ENCODE measurements around the gene SRSF6.
A peak's percentile ranks its signal among the peaks of the same experiment; 100 is the strongest.
"Not testable (repeated sequence)": the region's sequence is repeated elsewhere in the genome, so short reads cannot be mapped to it uniquely, and the experiment has no call there.

Gene SRSF6

DNA sequence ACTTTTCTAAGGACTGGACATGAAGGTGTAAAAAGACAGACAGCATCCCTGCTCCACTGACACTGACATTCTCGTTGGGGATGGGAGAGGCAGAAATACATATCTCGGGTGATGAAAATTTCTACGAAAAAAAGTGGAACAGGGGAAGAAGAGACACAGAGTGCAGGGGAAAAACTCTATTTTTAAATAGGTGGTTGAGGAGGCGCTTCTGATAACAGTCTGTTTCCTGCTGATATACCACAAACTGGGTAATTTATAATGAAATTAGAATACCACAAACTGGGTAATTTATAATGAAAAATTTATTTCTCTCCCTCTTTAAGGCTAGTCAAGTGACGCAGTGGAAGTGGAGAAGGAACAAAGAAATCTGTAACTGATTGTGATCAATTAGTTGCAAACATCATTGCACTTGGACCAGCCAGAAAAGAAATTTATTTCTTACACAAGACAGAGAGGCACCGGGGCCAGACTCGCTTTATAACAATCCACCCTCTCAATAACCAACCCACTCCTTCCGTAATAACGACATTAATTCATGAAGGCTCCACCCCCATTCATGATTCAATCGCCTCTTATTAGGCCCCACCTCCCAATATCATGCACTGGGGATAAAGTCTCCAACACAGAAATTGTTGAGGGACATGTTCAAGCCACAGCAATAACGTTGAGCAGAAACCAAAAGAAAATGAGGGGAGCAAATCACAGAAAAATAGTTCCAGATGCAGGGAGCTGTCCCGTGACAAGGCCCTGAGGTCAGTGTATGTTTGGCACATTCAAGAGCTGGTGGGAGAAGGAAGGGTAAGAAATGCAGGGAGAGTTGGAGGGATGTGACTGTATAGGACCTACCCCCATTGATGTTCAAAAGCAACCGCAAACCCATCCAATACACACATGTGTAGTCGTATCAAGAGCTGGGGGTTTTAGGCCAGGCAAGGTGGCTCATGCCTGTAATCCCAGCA lies 6.6 kb upstream of the SRSF6 start:
- DNase-seq = no peak

DNA sequence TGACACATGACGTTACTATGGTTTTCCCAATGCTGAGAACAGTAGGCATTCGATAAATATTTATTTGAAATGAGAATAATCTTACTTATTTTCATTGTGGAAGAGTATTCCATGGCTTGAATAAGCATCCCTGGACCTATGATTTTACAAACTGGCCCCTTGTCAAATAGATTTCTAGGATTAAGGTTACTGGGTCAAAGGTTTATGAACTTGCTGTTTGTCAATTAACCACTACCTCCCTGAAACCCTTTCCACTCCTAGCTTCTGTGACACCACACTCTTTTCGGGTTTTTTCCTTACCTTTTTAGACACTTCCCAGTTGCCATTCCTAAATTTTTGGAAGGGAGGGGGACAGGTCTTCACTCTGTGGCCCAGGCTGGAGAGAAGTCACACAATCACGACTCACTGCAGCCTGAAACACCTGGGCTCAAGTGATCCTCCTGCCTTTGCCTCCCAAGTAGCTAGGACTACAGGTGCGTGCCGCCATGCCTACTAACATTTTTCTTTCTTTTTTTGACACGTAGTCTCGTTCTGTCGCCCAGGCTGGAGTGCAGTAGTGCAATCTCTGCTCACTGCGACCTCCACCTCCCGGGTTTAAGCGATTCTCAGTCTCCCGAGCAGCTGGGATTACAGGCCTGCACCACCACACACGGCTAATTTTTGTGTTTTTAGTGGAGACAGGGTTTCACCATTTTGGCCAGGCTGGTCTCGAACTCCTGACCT lies 5.1 kb upstream of the SRSF6 start:
- DNase-seq = no peak

DNA sequence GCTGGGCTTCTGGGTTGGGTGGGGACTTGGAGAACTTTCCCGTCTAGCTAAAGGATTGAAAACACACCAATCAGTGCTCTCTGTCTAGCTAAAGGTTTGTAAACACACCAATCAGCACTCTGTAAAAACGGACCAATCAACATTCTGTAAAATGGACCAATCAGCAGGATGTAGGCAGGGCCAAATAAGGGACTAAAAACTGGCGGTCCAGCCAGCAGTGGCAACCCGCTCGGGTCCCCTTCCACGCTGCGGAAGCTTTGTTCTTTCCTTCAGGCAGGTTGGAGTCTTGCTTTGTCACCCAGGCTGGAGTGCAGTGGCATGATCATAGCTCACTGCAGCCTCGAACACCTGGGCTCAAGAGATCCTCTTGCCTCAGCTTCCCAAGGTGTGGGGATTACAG lies 1.4 kb upstream of the SRSF6 start:
- DNase-seq = not testable (repeated sequence)

DNA sequence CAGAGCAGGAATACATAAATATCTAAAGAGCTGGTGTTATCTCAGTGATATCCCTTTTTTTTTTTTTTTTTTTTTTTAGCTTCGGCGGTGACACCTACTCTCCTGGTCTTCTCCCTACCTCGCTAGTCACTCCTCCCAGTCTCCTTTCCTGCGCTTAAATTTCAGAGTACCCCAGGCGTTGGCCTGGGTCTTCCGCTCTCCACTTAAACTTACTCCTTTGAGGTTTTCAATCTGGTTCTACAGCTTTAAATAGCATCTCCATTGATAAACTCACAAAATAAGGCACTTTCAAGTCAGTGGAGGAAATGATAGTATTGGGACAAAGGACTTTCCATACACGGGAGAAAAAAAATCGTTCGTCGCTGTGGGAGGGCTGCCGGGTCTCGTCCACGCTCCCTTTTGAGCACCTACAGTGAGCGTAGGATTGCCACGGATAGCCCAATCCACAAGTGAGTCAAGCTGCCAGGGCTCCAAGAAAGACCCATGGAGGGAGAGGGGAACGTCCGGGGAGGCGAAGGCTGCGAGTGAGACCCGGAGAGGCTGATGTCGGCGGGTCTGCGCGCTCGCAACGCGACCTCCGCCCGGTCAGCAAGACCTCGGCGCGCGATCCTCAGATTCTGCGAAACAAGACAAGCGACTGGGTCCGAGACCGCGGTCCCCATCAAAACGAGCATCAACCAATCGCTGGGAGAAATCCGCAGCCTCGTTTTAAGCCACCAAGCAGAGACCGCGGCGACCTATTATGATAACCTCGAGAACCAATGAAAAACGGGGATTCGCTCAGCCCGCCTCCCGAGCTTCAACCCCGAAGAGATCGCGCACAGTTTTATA lies 672 bp upstream of the SRSF6 start:
- DNase-seq = peak; percentile 92

DNA sequence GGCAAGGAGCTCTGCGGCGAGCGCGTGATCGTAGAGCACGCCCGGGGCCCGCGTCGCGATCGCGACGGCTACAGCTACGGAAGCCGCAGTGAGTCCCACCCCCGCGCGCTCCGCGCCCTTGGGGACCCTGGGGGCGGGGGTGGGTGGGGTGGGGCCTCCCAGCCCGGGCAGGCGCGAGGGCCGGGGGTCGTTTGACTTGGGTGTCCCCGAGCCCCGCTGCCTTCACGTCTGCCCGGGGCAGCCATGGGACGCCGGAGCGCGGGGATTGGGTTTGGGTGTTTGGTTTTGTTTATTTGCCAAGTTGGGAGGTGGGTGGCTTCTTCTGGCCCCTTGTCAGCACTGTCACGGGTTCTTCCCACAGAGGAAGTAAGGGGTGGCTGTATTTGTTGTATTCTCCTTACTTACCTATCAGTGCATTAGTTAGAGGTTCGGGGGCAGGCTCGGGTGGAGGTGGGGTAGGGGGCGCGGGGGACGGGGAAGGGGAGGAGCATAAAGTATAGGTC lies 777 bp downstream of the SRSF6 start:
- DNase-seq = no peak

DNA sequence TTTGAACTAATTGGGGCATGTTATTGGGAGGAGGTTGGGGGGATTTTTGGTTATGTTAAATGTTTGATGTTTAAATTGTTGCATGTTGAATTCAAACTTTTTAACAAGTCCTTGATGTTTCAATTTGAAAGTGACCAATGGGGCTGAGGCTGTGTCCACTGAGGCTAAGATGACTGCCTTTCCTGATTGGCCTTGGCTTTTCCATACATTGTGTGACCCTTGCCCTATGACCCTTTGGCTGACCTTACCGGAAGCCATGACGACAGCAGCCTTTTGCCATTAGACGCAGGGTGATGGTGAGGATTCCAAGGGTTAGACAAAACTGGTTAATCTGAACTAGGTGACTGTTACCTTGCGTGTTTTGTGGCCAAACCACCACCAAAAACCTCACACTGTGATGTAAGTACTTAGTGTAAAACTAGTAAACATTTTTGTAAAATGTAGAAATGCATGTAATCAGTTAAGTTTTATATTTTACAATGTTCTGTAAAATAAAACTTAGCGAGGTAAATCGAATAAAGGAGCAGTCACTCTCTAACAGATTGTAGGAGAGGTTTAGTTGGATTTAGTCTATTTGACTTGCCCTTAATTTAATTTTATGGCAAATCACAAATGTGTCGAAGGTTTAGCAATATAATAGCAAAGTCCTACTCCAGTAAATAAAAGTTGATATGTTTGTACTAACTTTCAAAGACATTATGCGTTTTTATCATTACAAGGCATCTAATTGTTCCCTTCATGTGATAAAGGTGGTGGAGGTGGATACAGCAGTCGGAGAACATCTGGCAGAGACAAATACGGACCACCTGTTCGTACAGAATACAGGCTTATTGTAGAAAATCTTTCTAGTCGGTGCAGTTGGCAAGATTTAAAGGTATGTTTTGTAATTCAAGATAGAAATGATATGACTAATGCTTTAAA lies 1.6 kb downstream of the SRSF6 start:
- DNase-seq = peak; percentile 53

DNA sequence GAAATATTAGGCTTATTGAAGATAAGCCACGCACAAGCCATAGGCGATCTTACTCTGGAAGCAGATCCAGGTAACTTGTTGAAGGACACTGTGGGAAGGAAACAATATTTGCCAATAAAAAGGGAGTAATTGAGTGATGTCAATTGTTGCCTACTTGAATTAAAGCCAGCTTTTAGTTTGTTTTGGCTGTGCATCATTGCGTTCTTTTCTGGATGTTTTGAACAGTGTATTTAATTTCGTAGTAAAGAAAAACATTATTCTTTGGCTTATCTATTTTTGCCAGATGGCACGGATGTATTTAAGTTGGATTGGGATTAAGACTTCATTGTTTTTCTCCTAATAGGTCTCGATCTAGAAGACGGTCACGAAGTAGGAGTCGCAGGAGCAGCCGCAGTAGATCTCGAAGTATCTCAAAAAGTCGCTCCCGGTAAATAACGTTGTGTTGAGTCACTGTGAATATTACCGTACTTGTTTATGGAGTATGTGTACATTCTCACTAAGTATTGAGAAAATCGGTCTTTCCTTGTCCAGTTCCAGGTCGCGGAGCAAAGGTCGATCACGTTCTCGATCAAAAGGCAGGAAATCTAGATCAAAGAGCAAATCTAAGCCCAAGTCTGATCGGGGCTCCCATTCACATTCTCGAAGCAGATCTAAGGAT lies 2.6 kb downstream of the SRSF6 start:
- no peak for DNase-seq

DNA sequence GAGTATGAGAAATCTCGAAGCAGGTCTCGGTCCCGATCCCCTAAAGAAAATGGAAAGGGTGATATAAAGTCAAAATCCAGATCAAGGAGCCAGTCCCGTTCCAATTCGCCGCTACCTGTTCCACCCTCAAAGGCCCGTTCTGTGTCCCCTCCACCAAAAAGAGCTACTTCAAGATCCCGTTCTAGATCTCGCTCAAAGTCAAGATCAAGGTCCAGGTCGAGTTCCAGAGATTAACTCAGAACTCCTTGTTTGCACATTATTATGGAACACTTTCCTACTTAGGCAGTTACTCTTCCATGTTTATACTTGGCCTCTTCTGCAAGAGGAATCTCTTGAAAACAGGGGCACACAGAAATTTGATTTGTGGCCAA lies 3.1 kb downstream of the SRSF6 start:
- DNase-seq = no peak

DNA sequence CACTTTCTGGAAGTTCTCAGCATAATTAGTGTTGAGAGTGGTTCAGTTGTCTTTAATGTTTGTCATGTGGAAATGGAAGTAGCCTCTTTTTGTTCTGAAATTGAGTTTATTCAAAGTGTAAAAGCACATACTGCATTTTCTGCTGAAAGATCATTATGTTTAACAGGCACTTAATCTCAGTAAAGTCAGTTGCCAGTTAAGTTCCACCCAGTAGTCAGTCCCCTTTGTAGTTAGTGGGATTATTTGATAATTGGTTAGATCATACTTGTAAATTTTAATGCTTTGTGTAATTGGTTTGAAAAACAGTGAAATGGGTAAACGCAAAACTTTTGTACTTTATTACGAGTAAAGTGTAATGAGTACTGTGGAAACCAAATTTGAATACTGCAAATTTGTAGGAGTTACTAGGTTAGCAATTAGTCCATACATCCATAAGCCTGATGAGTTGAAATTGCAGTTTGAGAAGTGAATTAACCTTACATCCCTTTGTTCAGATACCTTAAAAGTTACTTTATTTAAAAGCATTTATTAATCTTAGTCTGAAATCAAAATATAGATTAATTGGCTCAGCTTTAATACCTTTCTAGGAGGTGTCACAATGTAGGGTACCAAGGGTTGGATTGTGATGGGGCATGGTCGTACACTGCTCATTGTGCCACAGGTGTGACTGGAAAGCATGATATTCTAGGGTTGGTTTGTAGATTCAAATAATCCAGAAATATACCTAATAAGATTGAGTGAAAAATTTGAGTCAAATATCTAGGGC lies 4.4 kb downstream of the SRSF6 start:
- DNase-seq = no peak

DNA sequence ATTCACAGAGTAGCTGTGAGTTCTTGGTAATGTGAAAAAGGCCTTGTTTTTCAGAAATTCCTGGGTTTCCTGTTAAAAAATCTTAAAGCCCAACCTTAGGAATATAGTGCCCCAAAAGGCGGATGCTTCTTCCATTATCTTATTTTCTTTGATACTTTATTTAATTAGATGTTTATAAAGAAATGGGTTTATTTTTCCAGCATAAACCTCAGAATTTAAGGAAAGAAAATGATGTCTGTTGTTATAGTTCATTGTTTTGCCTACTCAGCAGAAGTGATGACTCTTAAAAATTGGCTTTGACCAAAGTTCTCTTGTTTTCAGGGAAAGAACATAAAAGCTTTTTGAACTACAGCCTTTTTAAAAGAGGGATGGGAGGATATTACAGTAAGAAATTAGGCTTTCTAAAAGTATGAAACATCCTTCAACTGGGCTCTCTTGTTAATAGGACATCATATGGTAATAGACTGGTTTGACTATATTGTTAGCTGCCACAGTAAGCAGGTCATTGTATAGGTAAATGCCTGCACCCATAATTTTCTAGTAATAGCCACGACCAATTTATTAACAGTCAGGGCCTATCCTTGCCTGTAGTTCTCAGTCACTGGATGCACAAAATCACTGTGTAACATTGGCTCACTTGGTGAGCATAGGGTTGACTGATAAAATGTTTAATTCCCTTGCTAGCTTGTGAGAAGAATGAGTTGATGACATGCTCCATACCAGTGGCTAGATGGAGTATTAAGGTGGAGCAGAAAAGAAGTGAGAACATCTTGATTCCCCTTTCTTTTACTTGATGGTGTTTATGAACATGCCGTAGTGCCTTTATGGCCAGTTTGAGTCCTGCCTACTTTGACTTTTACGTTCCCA lies 5.2 kb downstream of the SRSF6 start:
- no peak for DNase-seq

DNA sequence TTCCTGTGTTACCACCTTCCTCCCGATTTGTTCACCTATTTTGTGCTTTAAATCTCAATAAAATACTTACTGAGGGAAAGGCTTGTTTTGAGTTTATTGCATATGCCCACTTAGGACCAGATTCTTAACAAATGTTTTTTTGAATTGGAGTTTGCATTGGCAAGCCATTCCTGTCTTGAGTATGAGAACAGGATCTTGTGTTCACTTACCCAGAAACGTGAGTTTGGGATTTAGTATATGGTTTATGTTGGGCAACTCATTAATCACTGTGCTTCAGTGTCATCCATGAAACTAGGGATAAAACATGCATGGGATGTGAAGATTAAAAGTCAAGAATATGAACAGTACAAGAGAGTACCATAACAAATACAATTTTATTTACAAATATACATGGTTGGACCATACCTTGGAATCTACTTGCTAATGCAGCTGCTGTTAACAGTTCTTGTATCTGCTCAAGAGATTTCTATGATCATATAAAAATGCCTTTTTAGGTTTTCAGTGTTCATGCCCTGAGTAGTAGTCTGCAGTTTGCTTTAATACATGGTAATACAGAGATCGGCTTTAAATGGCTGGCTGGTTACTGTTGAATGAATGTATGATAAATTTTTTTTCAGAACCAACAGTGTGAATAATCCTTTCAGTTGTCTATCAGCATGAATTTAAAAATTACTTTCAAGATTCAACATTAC lies 6.0 kb downstream of the SRSF6 start:
- DNase-seq = no peak

DNA sequence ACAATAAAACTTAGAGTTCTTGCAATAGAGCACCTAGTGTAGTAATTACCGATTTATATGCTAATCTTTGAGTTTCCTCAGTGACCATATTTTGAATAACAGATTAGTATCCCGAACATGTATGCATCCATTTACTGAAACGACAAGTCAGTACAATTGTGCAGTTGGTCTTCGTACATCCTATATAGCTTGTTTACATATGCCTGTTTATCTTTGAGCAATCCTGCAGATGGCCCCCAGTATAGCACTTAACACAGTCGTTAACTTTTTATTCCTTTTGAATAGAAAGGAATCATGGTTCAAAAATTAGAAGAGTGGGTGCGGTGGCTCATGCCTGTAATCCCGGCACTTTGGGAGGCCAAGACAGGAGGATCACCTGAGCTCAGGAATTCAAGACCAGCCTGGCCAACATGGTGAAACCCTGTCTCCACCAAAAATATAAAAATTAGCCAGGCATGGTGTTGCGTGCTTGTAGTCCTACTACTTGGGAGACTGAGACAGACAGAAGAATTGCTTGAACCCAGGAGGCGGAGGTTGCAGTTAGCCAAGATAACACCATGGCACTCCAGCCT lies 6.6 kb downstream of the SRSF6 start:
- no peak for DNase-seq

DNA sequence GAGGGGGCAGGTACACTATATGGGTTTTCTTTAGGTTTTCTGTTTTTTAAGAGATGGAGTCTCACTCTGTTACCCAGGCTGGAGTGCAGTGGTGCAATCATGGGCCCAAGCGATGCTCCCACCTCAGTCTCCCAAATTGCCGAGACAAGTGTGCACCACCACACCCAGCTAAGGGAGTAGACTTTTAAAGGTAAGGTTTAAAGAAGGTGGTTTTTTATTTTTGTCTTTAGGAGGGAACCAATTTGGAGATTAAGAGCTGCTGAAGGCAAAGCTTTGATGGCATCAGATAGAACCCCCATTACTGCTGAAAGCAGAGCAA lies 7.9 kb downstream of the SRSF6 start:
- DNase-seq = no peak

DNA sequence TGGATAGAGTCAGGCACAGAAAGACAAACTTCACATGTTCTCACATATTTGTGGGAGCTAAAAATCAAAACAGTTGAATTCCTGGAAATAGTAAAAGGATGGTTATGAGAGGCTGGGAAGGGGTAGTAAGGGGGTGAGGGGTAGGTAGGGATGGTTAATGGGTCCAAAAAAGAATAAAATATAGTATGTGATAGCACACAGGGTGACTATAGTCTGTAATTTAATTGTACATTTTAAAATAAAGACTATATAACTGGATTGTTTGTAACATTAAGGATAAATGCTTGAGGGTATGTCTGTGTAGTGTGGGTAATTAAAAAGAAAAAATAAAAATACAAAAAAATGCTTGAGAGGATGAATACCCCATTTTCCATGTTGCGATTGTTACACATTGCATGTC lies 9.9 kb downstream of the SRSF6 start:
- DNase-seq = no peak

DNA sequence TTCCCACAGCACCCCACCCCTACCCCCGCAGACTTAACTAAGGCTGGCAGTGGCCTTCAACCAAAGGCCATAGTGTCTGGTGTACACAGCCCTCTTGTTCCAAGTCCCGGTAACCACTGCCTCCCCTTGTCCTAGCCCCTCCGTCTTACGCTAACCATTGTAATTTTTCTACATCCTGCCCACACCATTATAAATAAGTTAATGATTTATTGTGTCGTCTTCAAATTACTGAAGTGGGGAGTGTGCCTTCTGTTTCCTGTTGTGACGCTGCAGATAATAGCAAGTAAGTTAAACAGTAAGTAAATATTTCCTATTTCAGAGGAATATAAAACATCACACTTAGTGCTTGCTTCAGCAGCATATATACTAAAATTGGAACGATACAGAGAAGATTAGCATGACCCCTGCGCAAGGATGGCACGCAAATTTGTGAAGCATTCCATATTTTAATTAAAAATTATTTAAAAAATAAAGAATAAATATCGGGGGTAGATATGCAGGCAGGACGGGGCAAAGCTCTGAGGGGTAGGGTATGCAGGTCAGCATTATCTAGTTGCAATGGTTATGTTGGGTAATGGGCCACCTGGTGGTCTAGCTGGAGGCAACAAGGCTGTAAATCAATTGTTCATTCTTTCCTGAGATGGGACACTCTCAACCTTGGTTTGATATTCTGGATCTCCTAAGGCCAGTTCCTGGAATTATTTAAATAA lies 15.1 kb downstream of the SRSF6 start:
- no peak for DNase-seq

DNA sequence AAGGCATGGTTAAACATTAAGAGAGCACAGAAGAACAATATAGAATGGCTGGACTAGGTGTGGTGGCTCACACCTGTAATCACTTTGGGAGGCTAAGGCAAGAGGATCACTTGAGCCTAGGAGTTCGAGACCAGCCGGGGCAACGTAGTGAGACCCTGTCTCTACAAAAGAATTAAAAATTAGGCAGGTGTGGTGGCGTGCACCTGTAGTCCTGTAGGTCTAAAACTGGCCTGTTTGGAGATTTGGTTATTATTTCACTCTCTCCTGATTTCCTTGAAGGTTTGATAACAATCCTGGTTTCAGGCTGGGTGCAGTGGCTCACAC lies 15.6 kb downstream of the SRSF6 start:
- no peak for DNase-seq

DNA sequence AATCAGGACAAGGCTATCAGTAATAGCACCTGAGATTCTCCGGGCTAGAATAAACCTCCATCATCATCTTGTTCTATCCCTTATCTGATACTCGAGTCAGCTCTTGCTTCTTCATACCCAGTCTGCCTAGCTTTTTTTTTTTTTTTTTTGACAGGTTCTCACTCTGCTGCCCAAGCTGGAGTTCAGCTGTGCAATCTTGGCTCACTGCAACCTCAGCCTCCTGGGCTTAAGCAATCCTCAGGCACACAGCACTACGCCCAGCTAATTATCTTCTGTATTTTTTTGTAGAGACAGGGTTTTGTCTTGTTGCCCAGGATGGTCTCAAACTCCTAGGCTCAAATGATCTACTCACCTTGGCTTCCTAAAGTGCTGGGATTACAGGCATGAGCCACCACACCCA lies 19.5 kb downstream of the SRSF6 start:
- no peak for DNase-seq

DNA sequence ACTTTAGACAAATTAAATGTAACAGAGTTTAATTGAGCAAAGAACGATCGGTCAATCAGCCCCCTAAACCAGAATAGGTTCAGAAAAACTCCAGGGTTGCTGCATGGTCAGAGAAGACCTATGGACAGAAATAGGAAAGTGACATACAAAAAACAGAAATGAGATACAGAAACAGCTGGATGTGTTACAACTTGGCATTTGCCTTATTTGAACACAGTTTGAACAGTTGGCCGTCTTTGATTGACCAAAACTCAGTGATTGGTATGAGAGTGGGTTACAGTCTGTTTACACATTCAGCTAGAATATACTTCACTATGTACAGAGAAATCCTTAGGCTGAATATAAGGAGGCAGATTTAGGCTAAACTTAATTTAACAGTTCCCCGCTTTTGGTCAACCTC lies 19.9 kb downstream of the SRSF6 start:
- DNase-seq = no peak
